Anterior cingulate cortex (tissue), 58 donors: ENCODE measurements around the gene TAP1.
A peak's percentile ranks its signal among the peaks of the same experiment; 100 is the strongest.

Experiments
- DNase-seq, 58 donors: peaks; one replicate each; lab custom pipeline; 2025; lab: John Stamatoyannopoulos, UW

Gene TAP1

DNA sequence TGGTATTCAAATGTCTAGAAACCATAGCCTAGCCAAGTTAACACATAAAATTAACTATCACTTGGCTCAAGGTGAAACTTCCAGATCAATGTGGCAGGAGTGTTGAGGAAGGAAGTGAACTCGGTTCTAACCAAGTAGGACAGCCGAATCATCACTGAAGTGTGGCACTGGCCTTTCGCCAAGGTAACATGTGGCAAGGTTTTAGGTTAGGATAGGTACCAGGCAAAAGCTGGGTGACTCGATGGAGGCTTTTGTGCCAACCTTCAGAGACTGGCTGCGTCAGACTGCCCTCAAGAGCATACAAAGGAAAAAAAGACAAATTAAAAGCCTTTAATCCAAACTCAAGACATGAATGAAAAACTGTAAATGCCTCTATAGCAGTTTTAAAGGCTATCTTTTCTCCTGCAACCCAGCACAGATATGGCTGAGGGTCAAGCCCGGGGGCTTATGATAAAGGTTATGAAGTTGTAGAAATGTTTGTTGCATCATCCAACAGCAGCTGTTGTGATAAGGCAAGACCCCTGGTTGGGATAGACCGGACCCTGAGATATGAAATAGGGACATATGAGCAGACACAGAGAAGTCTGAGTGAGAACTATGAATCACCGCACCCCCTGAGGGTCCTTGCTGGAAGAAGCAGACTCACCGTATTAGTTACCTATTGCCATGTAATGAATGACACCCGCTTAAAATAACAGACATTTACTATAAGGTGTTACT lies 12.4 kb upstream of the TAP1 start:
- no peak for DNase-seq

- no peak for DNase-seq
These were observed 9.2 kb upstream of the TAP1 start for GRCh38 chr6:32862725-32863124.

- DNase-seq: no peak
These were observed 7.2 kb upstream of the TAP1 start for GRCh38 chr6:32860674-32861073.

GRCh38 chr6:32858194-32858593 lies 4.7 kb upstream of the TAP1 start:
- no peak for DNase-seq

- DNase-seq: no peak
These were observed 3.8 kb upstream of the TAP1 start for GRCh38 chr6:32857156-32857891.

DNA sequence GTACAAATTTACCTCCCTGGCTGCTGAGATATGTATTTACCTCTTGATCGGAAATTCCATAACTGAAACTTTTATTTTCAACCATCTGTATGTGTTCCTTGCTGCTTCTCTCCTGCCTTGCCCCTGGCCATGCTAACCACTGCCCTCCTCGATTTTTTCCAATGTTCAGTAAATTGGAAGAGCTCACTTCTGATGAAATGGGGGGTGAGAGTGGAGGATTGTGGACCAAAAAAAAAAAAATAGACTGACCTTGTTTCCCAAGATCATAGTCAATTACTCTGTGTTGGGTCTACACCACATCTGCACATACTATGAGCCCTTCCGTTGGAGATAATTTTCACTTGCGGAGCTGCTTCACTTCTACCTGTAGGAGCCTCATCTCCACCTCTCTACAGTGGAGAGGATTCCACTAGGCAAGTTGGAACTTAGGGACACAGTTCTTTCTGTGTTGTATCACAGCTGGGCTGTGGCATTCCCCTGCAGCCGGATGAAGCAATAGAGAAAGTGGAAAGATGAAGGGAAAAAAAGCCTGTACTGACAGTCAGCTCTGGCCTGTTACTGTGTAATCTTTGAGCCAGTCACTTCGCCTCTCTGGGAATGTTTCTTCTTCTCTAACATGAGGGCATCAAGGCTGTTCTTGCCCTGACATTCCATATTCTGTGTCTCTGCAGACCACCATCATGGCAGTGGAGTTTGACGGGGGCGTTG lies 2.1 kb upstream of the TAP1 start:
- no peak for DNase-seq

GRCh38 chr6:32854376-32855178 lies 1.1 kb upstream of the TAP1 start:
- peak in 24 of 58 donors; percentile 11 to 78 (median 55) for DNase-seq

DNA sequence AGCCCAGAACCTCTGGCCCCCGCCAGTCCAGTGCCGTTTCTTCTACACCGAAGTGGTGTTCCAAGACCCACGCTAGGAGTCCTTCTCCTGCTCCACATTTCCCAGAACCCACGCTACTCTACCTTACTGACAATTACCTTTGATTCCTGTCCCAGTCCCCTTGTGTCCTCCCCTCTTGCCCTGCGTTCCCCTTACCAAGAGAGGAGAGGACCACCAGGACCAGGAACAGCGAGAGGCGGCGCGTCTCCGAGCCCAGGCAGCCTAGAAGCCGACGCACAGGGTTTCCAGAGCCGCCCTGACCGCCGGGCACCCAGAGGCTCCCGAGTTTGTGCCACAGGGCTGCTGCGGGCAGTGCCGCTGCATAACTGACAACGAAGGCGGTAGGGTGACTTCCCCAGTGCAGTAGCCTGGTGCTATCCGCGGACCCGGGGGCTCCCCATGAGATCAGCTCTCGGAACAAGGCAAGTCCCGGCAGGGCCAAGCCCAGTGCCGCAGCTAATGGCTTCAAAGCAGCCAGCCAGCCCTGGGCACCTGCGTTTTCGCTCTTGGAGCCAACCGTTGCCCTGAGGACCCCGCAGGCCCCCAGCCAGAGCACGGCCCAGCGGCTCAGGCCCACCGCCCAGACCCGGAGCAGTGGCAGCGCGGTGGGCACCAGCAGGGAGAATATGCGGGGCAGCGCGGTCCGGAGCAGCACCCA lies 512 bp downstream of the TAP1 start:
- DNase-seq: peak in 43 of 58 donors; percentile 14 to 74 (median 56)

DNA sequence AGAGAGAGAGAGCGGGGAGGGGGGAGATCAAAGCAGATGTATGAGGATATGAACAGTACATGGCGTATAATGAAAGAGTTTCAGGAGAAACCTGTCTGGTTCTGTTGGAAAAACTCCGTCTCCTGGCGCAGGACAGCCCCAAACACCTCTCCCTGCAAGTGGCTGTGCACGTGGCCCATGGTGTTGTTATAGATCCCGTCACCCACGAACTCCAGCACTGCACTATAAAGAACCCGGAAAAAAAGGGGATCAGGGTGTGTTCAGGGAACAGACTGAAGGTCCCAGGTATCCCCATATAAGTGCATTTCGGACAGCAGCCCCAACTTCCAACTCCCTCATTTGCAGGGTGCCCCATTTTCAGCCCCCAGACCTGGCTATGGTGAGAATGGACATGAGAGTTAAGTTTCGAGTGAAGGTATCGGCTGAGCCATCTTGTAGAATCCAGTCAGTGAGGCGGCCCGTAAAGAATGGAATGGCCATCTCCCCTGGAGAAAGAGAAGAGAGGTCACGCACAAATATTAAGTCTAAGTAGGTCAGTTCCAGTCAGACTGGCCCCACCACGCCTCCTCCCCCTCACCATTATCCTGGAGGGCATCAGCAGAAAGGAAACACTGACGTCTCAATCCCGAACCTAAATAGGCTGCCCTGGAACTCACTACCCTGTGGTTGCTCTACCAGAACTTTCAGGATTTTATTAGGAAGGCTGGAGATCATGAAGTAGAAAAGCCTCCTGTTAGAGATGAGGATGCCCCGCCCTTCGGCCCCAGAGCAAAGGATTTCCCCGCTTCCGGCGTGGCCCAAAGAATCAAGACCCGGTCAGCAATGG lies 1.3 kb downstream of the TAP1 start:
- peak in 2 of 58 donors; percentile 5 to 29 for DNase-seq

DNA sequence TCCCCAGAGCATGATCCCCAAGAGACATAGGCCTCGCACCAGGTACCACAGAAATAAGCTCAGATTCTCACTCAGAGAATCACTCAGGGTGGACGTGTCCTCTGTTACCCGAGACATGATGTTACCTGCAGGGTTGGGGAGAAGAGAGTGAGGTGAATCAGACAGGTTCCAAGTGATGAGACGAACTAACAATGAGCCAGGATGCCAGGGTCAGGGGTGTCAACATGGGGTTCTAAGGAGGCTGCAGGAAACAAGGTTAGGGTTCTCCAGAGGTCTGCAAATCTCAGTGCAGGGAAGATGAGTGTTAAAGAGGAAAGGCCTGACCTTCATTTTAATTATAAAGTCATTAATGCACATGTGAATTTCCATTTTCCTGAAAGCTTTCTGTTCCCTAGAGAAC lies 2.5 kb downstream of the TAP1 start:
- no peak for DNase-seq

GRCh38 chr6:32849126-32849525 lies 4.4 kb downstream of the TAP1 start:
- no peak for DNase-seq

DNA sequence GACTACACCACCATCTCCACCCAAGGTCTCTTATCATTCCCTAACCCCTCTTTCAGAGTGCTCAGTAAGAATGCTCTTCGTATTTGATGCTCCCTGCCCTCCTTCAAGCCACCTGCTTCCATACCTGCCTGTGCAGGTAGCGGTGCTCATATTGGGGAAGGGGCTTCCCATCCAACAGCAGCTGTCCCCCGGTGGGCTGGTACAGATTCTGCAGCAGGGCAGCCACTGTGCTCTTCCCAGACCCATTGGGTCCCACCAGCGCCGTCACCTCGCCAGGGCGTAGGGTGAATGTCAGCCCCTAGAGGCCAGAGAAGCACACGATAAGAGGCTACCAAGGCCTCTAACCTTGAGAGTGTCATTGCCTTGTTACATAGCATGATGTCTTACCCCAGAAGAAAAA lies 5.7 kb downstream of the TAP1 start:
- no peak for DNase-seq

DNA sequence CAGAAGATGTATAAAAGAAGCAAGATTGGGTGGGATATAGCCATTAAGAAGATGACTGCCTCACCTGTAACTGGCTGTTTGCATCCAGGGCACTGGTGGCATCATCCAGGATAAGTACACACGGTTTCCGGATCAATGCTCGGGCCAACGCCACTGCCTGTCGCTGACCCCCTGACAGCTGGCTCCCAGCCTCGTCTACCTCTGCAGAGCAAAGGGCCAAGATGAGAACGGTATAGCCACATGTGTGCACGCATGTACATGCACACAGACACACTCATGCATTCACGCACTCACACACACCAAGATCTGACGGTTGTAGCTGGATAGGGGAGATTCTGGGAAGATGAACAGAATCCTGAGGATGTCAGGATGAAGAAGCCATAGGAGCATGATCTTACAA lies 6.5 kb downstream of the TAP1 start:
- DNase-seq: no peak

GRCh38 chr6:32845384-32845884 lies 8.1 kb downstream of the TAP1 start:
- DNase-seq: peak in 12 of 58 donors; percentile 1 to 48 (median 9)

- DNase-seq: no peak
These were observed 8.6 kb downstream of the TAP1 start for GRCh38 chr6:32844839-32845383.

GRCh38 chr6:32843979-32844838 lies 9.3 kb downstream of the TAP1 start, which contains the start of gene PSMB8:
Gene PSMB8 (minus strand): TSS chr6:32844047. CDS start chr6:32843996, 51 bp downstream.
- peak; percentile 14 to 96 (median 85) for DNase-seq

DNA sequence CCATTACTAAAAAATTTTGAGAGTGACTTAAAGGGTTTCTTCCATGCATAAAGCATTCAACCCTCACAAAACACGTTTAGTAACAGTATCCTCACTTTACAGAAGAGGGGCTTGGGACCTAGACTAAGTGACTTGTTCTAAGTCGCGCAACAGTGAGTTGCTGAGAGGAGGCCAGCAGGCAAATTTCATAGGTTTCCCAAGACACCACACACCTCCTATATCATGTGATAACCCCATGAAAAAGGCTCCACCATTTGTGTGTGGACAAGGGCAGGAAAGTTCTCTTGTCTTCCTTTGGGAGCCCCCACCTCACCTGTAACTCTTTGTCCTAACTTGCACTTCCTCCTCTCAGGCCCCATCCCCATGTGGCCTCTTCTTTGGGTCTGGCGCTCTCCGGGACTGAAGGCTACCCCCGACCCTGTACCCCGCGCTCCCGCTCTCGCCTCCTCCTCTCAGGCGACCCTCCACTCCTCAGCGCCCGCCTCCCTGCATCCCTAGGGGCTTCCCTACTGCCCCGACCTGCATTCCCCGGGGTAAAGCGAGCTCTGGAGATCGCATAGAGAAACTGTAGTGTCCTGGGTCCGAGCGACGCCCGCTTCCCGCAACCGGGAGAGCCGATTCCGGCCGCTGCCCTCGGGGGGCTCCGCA lies 10.0 kb downstream of the TAP1 start:
- peak in 3 of 58 donors; percentile 14 to 49 (median 30) for DNase-seq
